ENCODE results near the gene PTPDC1.
"Not testable (repeated sequence)": the region's sequence is repeated elsewhere in the genome, so short reads cannot be mapped to it uniquely, and the experiment has no call there.

Gene PTPDC1

GRCh38 chr9:94096819-94097577 is 12.7 kb downstream of the PTPDC1 start:
- no peak for DNase-seq

- no peak for DNase-seq
Observed at GRCh38 chr9:94097788-94098414, 13.6 kb downstream of the PTPDC1 start.

DNA sequence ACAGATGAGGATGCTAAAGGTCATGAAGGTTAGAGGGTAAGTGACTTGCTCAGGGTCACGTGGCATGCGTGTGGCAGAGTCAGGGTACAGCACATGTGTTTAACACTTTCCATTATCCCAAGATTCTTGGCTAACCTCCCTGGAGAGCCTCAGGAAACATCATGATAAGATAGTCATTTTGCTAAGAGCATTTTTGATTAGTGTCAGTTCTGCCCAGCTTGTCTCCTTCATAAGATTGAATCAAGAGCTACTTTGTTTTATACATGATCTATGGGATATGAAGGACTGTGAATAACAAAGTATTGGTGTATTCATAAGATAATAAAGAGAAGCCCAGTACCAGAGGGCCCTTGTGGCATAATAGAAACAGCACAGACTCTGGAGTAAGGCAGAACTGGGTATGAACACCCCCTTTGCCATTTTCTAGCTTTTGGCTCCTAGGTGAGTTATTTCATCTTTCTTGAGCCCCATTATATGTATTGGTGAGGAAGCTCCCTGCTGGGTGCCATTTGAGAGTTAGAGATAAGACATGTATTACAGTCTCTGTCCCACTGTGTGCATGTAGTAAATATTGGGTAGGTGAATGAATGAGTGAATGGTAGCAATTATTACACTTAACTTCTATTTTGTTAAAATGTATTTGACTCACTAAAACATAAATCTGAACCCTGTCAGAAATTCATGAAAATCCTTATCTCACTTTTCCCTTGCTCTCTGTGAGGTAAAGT is 16.1 kb downstream of the PTPDC1 start:
- DNase-seq, result no peak

GRCh38 chr9:94101162-94101853 is 17.0 kb downstream of the PTPDC1 start:
- DNase-seq, result no peak

DNA sequence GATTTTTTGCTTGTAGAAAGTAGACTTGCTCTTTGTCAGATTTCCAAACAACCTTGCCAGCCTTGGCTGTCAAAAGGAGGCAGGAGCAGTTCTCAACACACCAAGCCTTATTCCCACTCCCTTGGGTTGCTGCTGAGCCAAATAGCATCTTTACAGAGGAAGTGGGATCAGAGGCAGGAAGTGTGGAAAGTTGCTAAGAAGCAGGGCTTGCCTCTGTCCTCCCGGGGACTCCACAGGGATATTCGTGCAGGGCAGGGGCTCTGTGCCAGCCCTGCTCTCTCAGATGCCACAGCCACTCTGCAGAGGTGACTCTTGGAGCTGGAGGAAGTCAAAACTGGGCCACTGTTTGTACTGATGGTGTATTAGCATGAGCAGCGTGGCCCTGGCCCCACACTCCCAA is 24.3 kb downstream of the PTPDC1 start:
- DNase-seq, result no peak

DNA sequence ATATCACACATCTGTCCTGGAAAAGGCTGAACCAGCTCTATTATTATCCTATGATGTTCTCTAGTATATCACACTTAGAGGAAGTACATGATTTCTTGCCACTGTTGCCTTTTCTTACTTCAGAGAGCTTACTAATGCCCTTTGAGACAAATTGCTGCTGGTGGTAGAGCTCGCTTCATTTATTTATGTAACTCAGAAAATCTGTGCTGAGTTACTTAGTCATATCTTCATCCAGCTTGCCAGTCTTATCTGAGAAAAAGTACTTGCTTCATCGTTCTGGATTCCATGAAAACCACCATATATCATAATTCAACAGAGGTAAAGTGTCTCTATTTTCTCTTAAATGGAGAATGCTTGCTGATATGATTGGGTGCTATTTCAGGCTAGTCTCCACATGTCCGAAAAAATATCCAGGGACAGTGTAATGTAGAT is 26.6 kb downstream of the PTPDC1 start:
- DNase-seq, result no peak

DNA sequence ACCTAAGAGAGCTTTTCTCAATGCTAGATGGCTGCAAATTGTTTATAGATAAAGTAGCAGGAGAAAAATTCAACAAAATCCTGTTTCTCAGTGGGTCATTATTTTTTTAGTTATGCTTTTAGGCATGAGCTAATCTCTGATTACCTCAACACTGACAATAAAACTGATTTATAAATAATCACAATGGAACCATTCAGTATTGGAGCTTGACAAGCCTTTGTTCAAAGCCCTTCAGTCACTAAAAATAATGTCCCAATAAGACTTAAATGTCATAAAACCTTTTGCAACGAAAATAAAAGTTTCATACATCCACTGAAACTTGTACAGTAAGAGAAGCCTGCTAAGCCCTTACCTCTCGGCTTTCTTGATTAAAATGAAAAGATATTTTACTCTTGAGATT is 27.2 kb downstream of the PTPDC1 start:
- no peak for DNase-seq

DNA sequence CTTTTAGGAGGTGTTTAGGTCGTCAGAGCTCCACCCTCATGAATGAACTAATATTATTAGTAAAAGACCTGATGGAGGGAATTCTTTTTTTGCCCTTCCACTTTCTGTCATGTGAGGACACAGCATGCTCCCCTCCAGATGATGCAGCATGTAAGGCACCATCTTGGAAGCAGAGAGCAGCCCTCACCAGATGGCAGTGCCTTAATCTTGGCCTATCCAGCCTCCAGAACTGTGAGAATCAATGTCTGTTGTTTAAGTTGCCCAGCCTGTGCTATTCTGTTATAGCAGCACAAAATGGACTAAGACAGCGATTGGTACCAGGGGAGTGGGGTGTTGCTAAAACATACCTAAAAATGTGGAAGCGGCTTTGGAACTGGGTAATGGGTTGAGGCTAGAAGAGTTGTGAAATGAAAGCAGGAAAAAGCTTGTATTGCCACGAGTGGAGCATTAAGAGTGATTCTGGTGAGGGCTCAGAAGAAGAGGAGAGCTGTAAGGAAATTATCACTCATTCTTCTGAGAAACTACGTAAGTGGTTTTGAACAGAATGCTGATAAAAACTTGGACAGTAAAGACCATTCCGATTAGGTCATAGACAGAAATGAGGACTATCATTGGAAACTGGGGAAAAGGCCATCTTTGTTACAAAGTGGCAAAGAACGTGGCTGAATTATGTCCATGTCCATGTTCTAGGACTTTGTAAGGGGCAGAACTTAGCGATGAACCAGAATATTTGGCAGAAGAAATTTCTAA is 28.6 kb downstream of the PTPDC1 start:
- no peak for DNase-seq

GRCh38 chr9:94120088-94120487 is 35.8 kb downstream of the PTPDC1 start:
- not testable (repeated sequence) for DNase-seq

- DNase-seq, result no peak
Observed at GRCh38 chr9:94120854-94121376, 36.7 kb downstream of the PTPDC1 start.

GRCh38 chr9:94126844-94127243 is 42.6 kb downstream of the PTPDC1 start:
- no peak for DNase-seq

DNA sequence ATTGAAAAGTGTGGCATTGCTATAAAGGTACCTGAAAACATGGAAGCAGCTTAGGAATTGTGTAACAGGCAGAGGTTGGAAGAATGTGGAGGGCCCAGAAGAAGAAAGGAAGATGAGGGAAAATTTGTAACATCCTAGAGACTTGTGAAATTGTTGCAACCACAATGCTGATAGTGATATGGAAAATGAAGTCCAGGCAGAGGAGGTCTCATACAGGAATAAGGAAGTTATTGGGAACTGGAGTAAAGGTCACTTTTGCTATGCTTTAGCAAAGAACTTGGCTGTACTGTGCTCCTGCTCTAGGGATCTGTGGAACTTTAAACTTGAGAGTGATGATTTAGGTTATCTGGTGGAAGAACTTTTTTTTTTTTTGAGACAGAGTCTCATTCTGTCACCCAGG is 43.5 kb downstream of the PTPDC1 start:
- DNase-seq, result peak; percentile 45

GRCh38 chr9:94128580-94128979 is 44.3 kb downstream of the PTPDC1 start:
- DNase-seq, result no peak

GRCh38 chr9:94134629-94135028 is 50.4 kb downstream of the PTPDC1 start:
- DNase-seq, result no peak

GRCh38 chr9:94135222-94135621 is 51.0 kb downstream of the PTPDC1 start:
- DNase-seq, result no peak

DNA sequence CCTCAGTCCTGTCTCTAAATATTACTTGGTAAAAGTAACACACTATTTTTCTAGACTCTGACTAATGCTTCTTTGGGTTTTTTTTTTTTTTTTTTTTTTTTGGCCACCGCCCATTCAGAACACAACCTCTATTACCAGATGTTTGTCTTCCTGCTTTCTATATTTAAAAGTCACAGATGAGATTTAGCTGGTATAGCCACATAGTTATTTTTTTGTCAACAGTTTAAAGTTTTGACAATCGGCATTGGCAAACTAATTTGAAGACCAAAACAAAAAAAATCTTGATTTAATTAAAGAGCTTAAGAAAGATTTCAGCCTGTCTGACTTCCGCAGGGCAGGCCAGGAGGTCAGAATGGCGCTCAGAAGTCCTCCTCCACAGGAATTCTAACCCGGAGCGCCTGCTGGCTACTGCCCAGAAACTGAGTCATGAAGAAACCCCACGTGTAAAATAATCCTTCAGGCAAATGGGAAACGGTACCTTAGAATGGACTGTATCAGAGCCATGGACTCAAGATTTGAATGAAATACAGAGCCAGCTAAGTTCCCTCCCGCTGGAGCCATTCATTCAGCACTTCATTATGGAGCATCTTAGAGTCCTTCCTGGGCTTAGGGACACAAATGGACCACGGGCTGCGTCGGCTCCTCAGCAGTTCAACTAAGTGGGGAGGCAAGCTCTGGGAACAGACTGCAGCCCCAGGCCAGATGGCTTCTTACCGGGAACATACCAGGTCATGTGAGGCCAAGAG is 55.6 kb downstream of the PTPDC1 start:
- no peak for DNase-seq

DNA sequence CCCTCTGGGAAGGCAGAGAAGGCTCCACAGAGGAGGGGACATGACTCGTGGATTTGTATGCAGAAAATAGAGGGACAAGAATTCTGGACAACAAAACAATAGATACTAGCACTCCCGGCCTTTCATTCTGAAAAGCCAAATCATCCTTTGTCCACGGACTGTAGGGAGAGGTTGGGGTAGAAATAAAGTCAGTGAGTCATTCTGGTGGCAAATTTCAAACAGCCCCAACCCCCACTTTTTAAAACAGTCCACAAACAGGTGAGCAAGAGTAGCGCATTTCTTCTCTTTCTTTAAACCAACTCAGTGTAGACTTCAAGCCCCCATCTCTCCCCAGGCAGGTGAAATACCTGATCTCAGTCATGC is 56.1 kb downstream of the PTPDC1 start:
- no peak for DNase-seq

- DNase-seq, result no peak
Observed at GRCh38 chr9:94140791-94141790, 56.8 kb downstream of the PTPDC1 start.

DNA sequence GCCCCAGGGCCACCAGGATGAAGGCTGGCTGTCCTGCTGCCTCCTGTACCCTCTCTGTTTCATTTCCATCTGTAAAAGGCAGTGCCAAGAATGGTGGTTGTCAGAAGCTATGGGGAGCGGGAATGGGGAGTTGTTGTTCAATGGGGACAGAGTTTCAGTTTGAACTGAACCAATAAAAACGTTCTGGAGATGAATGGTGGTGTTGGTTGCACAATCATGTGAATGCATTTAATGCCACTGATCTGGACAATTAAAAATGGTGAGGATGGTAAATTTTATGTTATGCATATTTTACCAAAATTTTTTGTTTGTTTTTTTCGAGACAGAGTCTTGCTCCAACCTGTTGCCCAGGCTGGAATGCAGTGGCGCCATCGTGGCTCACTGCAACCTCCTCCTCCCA is 58.1 kb downstream of the PTPDC1 start:
- DNase-seq, result no peak

DNA sequence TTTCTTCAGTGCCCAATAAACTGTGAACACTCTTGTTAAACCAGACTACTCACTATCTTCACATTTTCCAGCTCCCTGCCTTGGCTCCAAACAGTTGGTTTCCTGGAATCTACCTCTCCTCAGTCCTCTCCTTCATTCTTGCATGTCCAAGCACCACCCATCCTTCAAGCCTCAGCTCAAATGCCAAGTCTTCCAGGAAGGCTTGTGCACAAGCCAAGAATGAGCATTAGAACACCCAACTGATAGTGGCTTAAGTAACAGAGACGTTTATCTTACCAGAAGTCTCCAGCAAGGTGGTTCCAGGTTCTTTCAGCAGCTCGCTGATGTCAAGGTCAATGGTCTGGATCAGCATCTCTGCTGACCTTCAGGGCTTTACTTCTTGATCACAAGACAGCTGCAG is 60.1 kb downstream of the PTPDC1 start:
- no peak for DNase-seq

All from inflammatory macrophage treated with lipopolysaccharide for 4 hours (primary cell).